Tibial nerve (tissue), 4 donors: Measurements from ENCODE around the gene LSM11.

Source experiments
- CTCF ChIP-seq, 5 experiments: fragments of 200-600 bp in 3 of 5; fragments of 450-650 bp in 2 of 5; sonication (generic) in 3 of 5; IDR thresholded peaks; one replicate each; pipeline ENCODE4 v1.5.1; 2016 to 2019; ENCODE audit warnings: antibody characterized with exemption in 5 of 5, mild to moderate bottlenecking in 3 of 5, moderate library complexity in 2 of 5
- EP300 ChIP-seq, 2 donors: sonication (generic); formaldehyde crosslinking; IDR thresholded peaks; one replicate each; pipeline ENCODE4 v1.6.1; 2017; ENCODE audit warnings: antibody characterized with exemption in 2 of 2, mild to moderate bottlenecking in 1 of 2
- POLR2A ChIP-seq, 2 donors: fragments of 450-650 bp; IDR thresholded peaks; one replicate each; pipeline ENCODE4 v1.6.1; 2017; ENCODE audit warnings: antibody characterized with exemption in 2 of 2, mild to moderate bottlenecking in 2 of 2, moderate library complexity in 2 of 2

GRCh38 chr5:157749462-157749799 lies 5.9 kb downstream of the LSM11 start:
- TF ChIP-seq POLR2A (IDR thresholded peaks at IDR 0.05), result no peak
- no peak for TF ChIP-seq CTCF (IDR thresholded peaks at IDR 0.05)
- no peak for TF ChIP-seq EP300 (IDR thresholded peaks at IDR 0.05)
